Ovary (tissue), 3 donors: ENCODE measurements around the gene NUBPL.

ENCODE experiments used
- CTCF ChIP-seq, 3 donors: fragments of 450-650 bp in 2 of 3; fragments of 200-600 bp in 1 of 3; IDR thresholded peaks; one replicate each; pipeline versions ENCODE4 v1.5.1 to v1.8.0; 2016 to 2022; ENCODE audit warnings: antibody characterized with exemption in 3 of 3, mild to moderate bottlenecking in 1 of 3
- EP300 ChIP-seq: sonication (generic); formaldehyde crosslinking; IDR thresholded peaks from one replicate; pipeline ENCODE4 v1.6.1; 2017; ENCODE audit warnings: antibody characterized with exemption
- POLR2A ChIP-seq: fragments of 450-650 bp; IDR thresholded peaks from one replicate; pipeline ENCODE4 v1.6.1; 2017; ENCODE audit warnings: antibody characterized with exemption, mild to moderate bottlenecking, moderate library complexity
- donor health status: DM: no; HTN: no; CAD: no.

- TF ChIP-seq CTCF (IDR thresholded peaks at IDR 0.05) = no peak
- no peak for TF ChIP-seq POLR2A
- TF ChIP-seq EP300 = no peak
Measured at GRCh38 chr14:31672709-31673108, 111.5 kb downstream of the NUBPL start.
